Measurements from ENCODE around the gene INO80E. TPM values are rescaled to one million over a fixed set of nuclear protein-coding genes. Genes with fewer than 3 reads are reported as not detected.

Gene INO80E
- total and polyA plus RNA-seq, 2 donors (not counting 3 experiments of a cell fraction or from before 2014, with no cell fraction given), result 42.7 to 76.4 TPM

DNA sequence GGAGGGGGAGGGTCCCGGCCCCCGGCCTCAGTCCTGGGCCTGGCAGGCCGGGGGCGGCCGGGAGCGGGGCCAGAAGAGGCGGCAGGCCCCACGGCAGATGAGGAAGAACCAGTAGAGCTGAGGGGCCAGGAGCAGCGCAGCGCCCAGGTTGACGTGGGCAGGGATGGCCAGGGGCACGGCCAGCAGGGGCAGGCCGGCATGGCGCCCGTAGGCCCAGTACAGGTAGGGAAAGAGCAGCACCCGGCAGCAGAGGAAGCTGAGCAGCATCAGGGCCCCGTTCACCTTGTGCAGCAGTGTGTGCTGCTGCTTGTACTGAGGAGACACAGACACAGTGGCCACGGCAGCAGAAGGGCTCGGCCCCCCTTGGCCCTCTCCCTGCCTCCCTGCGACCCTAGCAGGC lies 29.1 kb downstream of the INO80E start:
- Histone ChIP-seq H3K9me1 (replicated peaks; ENCODE audit: control insufficient read depth, extremely low read depth, insufficient read depth, low read length) (no peaks in the 10 kb centered on the region), H3K27ac (ENCODE audit: insufficient read depth, low read depth, low read length) (no peak overlapping the region), H4K20me1 (replicated peaks; ENCODE audit: control insufficient read depth, extremely low read depth, insufficient read depth, low read length) (no peaks in the 10 kb centered on the region), H3K9me3 (replicated peaks; ENCODE audit: control insufficient read depth, insufficient read depth, low read length) (no peaks in the 10 kb centered on the region), H3K9ac (replicated peaks; ENCODE audit: extremely low read depth, insufficient read depth, low read length) (no peak overlapping the region), H3K36me3 (ENCODE audit: control insufficient read depth in 2 of 2, extremely low read depth in 1 of 2, insufficient read depth in 2 of 2, low read length in 2 of 2) (no peaks in the 10 kb centered on the region), H3K4me2 (ENCODE audit: insufficient read depth, low read length) (no peak overlapping the region), H3K4me1 (ENCODE audit: control insufficient read depth, extremely low read depth, insufficient read depth, low read length) (no peaks in the 10 kb centered on the region), H3K79me2 (ENCODE audit: control insufficient read depth, insufficient read depth, low read length) (no peaks in the 10 kb centered on the region), H2AFZ (ENCODE audit: low read depth, low read length) (no peak overlapping the region), H3K4me3 (replicated peaks in 1 of 3; ENCODE audit: insufficient read depth in 1 of 3, low read depth in 1 of 3, low read length in 3 of 3) (no peak overlapping the region), H3K27me3 (ENCODE audit: control insufficient read depth in 2 of 2, insufficient read depth in 2 of 2, low read length in 2 of 2) (peaks cover 6 to 10% of the 10 kb centered on the region in 2 experiments)
- ChIA-PET POLR2A (no interaction called here), CTCF (interaction anchor here (0.6 kb wide), 1 partner anchor 248 kb away, joined by 4 read pairs; no protein-coding TSS in a partner anchor)
- BruUV-seq (replicated peaks), result no TSS peak
- DNase-seq (ENCODE audit: low read depth, low spot score), result no peak
- dilution Hi-C loops (cut with MboI; ENCODE audit: extremely low pct_ligation_motif_present, low sequenced_read_pairs), result no loop called here
- FAIRE-seq, result no peak
- TF ChIP-seq, protein P1, sequence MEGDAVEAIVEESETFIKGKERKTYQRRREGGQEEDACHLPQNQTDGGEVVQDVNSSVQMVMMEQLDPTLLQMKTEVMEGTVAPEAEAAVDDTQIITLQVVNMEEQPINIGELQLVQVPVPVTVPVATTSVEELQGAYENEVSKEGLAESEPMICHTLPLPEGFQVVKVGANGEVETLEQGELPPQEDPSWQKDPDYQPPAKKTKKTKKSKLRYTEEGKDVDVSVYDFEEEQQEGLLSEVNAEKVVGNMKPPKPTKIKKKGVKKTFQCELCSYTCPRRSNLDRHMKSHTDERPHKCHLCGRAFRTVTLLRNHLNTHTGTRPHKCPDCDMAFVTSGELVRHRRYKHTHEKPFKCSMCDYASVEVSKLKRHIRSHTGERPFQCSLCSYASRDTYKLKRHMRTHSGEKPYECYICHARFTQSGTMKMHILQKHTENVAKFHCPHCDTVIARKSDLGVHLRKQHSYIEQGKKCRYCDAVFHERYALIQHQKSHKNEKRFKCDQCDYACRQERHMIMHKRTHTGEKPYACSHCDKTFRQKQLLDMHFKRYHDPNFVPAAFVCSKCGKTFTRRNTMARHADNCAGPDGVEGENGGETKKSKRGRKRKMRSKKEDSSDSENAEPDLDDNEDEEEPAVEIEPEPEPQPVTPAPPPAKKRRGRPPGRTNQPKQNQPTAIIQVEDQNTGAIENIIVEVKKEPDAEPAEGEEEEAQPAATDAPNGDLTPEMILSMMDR (IDR thresholded peaks at IDR 0.05; ENCODE audit: extremely low read depth in 1 of 2, insufficient read depth in 1 of 2, low read depth in 1 of 2, low read length in 2 of 2), result no peak
- TF ChIP-seq JUN (IDR thresholded peaks at IDR 0.05; ENCODE audit: borderline replicate concordance, insufficient read depth, insufficient read length, low read depth) (no peak), GATA2 (IDR thresholded peaks at IDR 0.05; ENCODE audit: insufficient read depth, insufficient read length, low read depth, low read length) (no peak), POLR2AphosphoS5 (IDR thresholded peaks at IDR 0.05; ENCODE audit: insufficient read depth, low read depth, low read length) (no peak), MYC (IDR thresholded peaks at IDR 0.05; ENCODE audit: low read depth, low read length) (no peak), EZH2 (IDR thresholded peaks at IDR 0.05; ENCODE audit: borderline replicate concordance, low read depth, low read length, severe bottlenecking) (no peak), FOS (IDR thresholded peaks at IDR 0.05; ENCODE audit: borderline replicate concordance, insufficient read depth, low read length) (no peak), POLR2A (IDR thresholded peaks at IDR 0.05; ENCODE audit: low read depth, low read length) (no peak)
- TF ChIP-seq, protein P2, sequence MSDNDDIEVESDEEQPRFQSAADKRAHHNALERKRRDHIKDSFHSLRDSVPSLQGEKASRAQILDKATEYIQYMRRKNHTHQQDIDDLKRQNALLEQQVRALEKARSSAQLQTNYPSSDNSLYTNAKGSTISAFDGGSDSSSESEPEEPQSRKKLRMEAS (IDR thresholded peaks at IDR 0.05; ENCODE audit: insufficient read depth, insufficient read length), result no peak
- intact Hi-C loops (cut with micrococcal nuclease), result no loop called here

Data from endothelial cell of umbilical vein (primary cell).